Endometrial microvascular endothelial cells (primary cell): ENCODE data around the gene KCNQ1OT1. TPM values are rescaled to one million over a fixed set of nuclear protein-coding genes. Genes with fewer than 3 reads are reported as not detected.

Experiments used
- in situ Hi-C: cut with HindIII; loops from 2 replicates; pipeline ENCODE4 v1.10.0; 2017; ENCODE audit warnings: low sequenced_read_pairs, low pct_unique_long_range_greater_than_20kb; ENCODE audit errors: inconsistent ontology term
- total RNA-seq: library from RNA; depleted of rRNA; stranded (reverse); fragments of >200 nt; gene quantifications from one replicate; pipeline ENCODE4 v1.2.3, GENCODE V29; 2015; ENCODE audit errors: inconsistent ontology term

KCNQ1OT1 gene
- total RNA-seq, 1 donor from 2014 or later, result 0.09 TPM

DNA sequence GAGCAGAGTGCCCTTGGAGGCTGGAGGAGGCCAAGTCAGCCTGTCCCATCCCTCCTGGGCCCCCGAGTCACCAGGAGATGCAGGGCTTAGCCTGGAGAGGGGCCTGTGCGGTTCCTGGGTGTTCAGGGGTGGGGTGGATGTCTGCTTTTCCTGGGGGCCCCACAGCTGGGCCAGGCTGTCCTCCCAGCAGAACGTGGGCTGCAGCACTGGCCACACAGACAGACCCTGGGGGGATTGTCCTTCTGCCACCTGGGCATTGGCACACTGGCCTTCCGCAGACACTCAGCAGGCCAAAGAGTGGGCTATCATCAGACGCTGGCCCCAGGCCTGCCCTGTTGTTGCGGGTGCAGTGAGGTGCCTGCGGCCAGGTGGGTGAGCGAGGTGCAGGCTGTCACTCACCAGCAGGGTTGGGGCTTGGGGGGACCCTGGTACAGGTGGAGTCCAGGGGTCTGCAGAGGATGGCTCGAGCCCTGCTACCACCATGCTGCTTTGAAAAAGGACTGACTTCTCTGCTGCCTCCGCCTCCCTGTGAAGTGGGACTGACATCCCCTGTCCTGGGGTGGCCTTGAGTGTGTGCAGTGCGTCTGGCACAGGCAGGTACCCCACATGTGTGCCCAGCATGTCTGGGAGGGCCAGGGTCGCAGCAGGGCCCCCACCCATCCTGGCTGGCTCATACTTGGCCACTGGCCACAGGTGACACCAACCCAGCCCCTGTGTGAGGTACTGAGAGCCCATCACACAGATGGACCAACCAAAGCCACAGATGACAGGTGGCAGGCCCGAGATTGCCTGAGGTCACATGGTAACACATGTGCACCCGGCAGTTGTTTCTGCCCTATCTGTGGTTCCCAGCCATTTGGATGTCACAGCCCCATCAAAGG is 39.0 kb upstream of the KCNQ1OT1 start:
- in situ Hi-C loops, result no loop called here

DNA sequence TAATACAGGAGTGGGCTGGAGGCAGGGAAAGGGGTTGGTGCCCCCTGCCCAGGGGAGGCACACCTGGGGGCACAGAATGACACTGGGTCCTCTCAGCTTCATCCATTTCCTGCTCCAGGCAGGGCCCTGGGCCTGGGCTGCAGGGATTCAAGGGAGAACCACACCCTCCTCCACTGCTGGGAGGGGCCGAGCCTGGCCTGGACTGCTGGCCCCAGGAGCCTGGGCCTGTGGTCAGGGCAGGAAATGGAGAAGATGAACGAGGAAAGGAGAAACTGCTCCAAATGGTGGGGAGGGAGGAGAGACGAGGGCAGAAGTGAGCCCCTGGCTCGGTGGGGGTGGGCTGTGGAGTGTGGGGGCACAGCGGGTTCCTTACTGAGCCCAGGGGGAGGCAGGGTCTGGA is 38.1 kb upstream of the KCNQ1OT1 start:
- in situ Hi-C loops, result no loop called here

DNA sequence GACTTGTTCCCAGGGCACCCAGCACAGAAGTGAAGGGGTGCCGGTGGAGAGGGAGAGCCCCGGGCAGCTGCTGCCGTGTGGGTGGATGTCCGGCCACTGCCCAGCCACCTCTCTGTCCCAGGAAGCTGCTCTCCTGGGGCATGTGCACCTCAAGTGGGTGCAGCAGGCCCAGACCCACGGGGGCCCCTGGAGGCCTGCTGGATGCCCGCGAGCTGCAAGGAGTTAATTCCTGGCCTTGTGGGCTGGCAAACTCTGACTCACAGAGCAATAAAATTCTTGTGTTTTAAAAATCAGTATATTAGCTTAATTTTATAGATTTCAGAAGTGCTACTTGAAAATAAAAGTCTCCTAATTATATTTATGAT is 37.4 kb upstream of the KCNQ1OT1 start:
- in situ Hi-C loops, result no loop called here

DNA sequence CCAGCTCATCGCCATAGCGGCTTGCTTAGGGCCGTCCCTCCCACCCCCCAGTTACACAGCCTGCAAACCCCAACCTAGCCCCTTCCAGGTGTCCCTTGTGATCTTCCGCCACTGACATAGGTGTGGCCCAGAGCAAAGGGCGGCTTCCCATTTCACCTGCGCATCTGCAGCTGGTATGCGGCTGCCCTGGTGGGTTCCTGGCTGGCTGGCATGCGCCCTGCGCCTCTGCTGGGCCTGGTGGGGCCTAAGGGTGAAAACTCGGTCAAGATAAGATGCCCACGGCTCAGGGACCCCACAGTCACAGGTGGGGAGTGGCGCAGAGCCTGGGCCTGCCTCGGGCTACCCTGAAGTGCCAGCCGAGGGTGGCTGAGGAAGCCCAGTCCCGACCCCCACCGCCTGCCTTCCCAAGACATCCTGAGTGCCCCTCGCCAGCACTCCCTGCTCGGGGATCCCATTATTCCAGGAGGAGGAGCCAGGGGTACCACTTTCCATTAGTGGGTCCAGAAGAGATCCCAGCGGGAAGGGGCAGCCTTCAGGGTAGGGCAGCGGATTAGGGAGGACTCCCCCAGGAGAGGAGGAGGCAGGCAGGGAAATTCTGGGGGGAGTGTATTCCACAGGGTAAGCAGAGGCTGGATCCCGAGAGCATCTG is 36.9 kb upstream of the KCNQ1OT1 start:
- in situ Hi-C loops, result no loop called here

DNA sequence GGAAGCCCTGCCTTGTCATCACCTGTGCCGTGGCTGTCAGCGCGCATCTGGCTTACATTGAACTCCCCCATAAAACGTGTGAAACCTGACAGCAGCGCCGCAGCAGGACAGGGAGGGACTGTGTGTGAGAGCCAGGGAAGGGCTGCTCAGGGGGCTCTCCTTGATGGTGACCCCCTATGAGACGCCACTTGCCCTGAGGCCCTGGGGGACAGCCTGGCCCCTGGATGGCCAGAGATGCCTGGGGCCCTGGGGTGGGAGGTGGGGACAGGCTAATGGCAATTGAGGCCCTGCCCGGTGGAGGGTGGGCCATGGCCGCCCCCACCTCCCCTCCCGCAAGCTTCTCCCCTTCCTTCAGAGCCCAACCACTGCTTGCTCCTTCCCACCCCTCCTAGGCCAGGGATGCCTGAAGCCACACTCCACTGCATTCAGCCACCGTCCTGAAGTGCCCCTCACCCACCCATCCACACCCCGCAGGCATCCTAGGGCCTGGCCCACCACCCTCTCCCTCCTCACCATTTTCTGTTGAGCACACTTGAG is 35.3 kb upstream of the KCNQ1OT1 start:
- in situ Hi-C loops, result no loop called here

DNA sequence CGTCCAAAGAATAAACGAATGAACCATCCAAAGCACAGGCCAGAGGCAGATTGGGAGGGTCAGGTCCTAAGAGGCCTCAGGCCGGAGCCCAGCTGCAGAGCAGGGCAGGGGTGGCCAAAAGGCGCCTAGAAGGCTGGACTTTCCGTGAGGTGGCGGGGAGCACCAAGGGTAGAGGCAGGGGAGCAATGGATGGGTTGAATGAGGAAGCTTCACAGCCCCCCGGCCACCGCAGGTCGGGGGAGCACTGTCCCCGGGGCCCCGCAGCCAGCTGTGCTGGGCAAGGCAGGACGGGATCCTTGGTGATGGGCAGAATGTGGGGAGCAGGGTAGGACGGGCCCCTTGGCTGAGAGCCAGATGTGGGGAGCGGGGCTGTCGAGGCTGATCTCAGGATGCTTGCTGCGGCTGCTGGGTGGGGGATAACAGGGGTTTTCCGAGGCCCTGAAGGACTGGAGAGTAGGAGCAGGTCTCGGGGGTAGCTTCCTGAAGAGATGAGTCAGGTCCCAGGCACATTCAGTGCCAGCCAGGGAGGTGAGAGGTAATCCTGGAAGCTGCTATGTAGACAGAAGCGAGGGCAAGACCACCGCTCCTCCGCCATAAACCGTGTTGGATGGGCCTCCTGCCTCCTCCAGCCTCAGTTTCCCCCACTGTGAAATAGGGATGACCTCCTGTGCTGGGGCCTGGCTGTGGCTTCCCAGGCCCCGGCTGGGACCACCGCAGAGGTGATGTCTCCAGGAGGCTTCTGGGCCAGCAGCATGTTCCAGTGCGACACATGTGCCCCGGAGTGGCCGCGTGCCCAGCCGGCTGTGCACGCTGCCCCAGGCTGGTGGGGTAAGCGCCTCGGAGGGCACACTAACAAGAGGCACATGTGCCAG is 34.6 kb upstream of the KCNQ1OT1 start:
- in situ Hi-C loops, result no loop called here

DNA sequence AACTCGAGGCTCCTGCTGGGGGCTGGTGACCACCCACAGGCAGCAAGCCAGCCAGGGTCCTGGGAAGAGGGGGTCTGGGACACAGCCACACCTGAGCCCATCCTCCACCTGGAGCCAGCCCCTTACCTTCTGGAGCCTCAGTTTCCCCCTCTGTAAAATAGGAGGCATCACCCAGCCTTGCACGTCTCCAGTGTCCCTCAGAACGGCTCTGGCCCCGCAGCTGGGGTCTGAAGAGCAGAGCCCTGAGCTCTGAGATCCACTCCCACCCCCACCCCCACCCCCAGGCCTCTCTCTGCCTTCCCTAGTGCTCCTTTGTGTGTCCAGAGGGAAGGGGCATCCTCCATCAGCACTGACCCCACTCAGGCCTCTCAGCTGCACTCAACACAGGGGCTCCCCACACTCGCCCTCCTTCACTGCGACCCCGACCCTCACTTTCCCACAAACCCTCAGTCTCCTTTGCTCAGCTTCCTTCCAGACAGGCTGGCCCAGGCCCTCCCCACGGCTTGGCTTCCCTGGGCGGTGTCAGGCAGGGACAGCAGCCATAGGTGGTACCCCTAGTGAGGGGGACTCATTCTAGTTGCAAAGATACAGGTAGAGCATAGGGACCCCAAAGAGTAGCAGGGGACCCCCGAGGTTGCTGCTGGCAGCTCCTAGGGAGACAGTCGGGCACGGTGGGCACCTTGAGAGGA is 33.3 kb upstream of the KCNQ1OT1 start:
- in situ Hi-C loops, result no loop called here

DNA sequence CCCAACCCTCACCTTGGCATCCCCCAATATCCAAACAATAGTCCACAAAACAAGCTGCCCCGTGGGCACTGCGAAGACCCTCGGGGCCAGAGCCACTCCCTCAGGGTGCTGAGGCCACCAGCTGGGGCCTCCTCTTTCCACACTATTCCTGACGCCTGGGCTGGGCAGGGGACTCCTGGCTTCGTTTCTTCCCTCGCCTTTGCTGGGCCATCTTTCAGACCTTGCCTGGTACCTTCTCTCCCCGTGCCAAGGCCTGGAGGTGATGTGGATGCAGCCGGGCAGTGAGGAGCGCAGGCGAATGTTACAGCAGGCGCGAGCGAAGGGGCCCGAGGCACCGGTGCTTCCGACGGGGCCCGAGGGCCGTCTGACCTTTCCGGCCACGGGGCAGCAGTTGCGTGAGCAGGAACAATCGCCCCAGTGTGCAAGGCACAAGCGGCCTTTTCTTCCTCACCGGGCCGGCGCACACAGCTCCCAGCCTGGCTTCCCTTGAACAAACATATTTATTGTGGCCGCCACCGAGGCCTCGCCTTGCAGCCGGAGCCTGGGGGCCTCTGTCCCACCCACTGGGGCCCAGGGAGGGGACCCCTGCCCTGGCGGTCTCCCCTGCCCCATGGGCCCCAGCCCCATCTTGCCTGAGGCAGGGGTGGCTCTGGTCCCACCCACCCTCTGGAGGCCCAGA is 32.6 kb upstream of the KCNQ1OT1 start:
- in situ Hi-C loops, result no loop called here

DNA sequence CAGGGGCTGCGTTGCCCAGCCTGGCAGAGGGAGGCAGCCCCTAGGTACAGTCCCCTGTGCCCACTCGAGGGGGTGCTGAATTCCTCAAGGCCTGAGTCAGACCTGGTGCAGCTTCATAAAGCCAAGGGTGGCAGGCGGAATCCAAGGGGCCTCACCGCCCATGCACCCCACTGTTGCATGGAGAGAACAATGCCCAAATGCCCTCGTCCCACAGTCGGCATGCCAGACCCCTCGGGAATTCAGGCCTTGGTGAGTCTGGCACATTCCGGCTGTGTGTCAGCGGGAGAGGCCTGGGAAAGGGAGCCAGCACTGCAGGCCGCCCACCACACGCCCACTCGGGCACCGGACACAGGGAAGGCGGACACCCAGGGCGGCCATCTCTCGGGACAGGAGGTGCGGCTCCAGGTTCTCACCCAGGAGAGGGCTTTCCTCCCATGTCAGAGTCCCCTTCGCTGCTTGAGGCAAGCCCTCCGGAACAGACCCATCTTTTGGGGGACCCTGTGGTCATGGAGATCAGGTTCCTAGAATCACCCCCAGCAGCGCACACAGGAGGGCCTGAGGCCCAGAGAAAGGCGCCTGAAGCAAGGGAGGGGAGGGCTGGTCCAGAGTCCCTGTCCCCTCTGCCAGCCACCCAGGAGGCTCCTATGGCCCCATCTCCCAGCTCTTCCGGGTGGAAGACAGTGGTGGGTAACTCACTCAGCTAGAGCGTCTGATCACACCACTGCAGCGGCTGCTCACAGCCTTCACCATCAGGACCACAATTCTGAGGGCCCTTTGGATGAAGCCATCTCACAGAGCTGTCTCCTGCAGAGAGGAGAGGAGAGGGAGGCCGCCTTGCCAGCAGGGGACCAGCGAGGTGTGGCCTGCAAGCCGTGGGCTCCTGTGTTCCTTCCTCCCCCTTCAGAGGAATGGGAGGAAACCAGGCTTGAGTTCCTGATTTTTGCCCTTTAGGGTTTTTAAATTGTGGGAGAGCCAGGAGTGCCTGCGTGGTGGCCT is 31.6 kb upstream of the KCNQ1OT1 start:
- in situ Hi-C loops, result no loop called here

DNA sequence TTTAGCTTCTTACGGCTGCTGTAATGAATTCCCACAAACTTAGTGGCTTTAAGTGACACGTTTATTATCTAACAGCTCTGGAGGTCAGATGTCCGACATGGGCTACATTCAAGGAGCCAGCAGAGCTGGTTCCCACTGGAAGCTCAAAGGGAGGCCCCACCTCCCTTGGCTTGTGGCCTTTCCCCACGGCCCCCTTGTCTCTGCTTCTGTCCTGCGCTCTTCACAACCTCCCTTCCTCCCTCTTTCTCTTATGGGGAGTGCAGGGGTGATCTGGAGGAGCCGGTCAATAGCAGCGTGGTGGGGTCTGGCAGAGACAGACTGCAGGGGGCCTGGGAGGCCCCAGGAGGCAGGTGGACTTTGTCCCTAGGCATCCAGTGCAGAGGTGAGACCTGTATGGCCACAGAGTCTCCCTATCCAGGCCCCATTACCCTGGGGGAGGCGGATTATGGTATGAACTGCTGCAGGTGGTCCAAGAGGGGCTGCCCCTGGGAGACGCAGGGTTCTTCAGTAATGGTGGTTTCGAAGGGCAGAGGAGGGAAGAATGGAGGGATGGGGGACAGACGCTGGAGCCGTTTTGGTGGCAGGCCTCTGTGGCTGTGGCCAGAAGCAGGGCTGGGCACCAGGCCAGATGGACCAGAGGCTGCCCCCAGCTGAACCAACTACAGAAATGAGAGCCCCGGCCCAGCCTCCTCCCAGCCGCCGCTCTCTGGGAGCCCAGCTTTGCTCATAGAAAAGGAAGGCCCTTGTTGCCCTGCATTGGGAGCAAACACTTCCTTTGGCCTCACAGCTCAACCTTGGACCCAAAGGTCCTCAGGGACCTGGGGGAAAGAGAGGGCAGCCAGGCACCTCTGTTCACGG is 30.7 kb upstream of the KCNQ1OT1 start:
- in situ Hi-C loops, result no loop called here

DNA sequence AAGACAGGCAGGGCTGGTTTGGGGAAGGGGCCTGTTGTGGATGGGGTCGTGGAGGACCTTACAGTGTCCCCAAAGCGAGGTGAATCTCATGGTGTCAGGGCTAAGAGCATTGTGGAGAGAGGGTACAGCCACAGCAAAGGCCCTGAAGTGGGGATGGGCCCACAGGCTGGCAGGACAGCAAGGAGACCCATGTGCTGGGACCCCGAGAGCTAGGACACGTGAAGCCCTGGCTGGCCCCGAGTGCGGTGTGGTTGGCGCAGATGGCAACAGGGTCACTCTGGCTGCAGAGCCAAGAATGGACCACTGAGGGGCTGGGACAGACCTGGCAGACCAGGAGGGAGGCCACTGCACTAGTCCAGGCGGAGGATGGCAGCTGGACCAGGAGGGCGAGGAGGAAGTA is 30.0 kb upstream of the KCNQ1OT1 start:
- in situ Hi-C loops, result no loop called here

DNA sequence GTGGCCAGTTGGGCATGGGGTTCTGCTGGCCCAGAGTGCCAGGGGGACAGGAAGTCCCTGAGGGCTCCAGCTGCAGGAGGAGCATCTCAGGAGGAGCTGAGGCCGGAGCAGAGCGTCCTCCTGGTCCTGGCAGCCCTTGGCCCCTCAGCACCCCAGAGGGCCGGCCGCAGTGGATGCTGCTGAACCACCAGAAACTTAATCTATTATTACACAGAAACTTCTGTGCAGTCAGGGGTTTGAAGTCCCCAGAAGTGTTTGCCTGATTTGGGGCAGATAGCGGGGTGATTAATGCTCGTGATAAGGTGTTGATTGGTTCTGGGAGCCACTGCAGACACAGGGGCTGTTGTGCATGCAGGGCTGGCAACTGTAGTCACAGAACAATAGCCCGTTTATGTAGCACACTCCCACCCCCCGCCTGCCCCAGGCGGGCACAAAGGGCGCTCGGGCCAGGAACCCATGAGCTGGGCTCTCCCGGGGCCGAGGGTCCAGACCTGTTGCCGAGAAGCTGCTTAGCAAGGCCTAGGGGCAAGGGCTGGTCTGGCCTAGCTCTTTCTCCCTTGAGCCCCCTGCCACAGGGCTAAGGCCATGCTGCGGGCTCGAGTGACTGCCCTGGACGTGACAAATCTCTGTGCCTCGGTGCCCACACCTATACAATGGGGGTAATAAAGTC is 29.0 kb upstream of the KCNQ1OT1 start:
- in situ Hi-C loops, result no loop called here

DNA sequence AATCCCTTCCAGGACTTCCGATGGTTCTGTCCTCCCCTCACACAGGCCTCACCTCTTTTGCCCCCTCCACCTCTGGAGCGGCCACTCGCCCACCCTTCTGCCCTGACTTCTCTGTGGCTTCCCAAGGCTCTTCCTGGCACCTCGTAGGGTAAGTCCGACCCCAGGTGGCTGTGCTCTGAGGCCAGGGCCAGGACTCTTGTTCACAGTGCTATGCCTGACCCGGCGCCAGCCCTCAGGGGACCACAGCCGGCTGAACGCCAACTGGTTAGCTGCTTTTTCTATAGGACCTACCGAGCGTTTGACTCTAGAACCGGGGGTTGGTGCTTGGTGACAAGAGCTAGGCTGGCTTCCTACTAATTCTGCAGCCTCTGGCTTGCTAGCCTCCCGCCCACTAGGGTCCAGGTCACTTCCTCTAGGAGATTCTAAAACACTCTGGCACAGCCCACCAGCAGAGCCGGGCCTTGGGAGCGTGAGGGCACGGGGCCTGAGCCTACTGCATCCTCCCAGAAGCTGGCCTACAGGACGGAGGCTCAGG is 28.4 kb upstream of the KCNQ1OT1 start:
- in situ Hi-C loops, result no loop called here

DNA sequence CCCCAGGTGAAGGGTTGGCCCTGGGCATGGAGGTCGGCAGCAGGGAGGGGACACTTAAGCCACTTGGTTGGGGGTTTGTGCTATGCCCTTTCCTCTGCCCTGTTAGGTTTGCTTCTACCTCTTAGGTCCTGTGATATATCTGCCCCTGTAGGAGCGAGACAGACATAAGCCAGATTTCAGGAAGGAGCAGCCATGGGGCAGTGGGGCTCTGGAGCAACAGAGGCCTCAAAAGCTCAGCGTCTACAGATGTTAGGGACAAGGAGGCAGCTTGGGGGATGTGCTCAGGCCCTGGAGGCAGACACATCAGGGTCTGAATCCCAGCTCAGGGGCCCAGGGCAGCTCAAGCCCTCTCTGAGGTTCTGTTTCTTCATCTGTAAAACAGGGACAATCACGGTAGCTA is 27.2 kb upstream of the KCNQ1OT1 start:
- in situ Hi-C loops, result no loop called here
